NCI-H2029 (cell line): ENCODE measurements around the gene TGM5.

ENCODE experiments used
- DNase-seq: peaks from one replicate; lab custom pipeline; 2025; lab: John Stamatoyannopoulos, UW

TGM5 gene

GRCh38 chr15:43190178-43190577 is 76.5 kb downstream of the TGM5 start:
- no peak for DNase-seq

GRCh38 chr15:43189296-43189695 is 77.4 kb downstream of the TGM5 start:
- no peak for DNase-seq

- no peak for DNase-seq
These were observed 79.1 kb downstream of the TGM5 start for GRCh38 chr15:43187544-43188155.

- no peak for DNase-seq
These were observed 80.8 kb downstream of the TGM5 start for GRCh38 chr15:43186003-43186353.

- DNase-seq, result peak; percentile 73
These were observed 81.3 kb downstream of the TGM5 start, which contains the start of gene CCNDBP1 for GRCh38 chr15:43185157-43186002. Gene CCNDBP1, plus strand, starts transcription at chr15:43185403. Its CDS starts 96 bp downstream, at chr15:43185499.

- DNase-seq, result no peak
These were observed 82.2 kb downstream of the TGM5 start for GRCh38 chr15:43184407-43185124.

- DNase-seq, result no peak
These were observed 83.5 kb downstream of the TGM5 start for GRCh38 chr15:43183270-43183669.
